Measurements from ENCODE around the gene RAD9A.

- TF ChIP-seq POLR2AphosphoS5 (IDR thresholded peaks at IDR 0.05; ENCODE audit: low read depth, low read length) (no peak), POLR2A (IDR thresholded peaks at IDR 0.05; ENCODE audit: low read depth, low read length) (no peak)
These were observed 27.6 kb upstream of the RAD9A start for GRCh38 chr11:67364169-67364568.

Measured in GM12892 (cell line).